ENCODE measurements around the gene OVCA2. TPM values are rescaled to one million over a fixed set of nuclear protein-coding genes. Genes with fewer than 3 reads are reported as not detected.

Gene OVCA2
- total and polyA plus RNA-seq, 12 donors = 15.3 to 47.5 (median 17.7) TPM

- no peak overlapping the region for H3K4me3 ChIP-seq
- no peaks in the 10 kb centered on the region for H3K9me3 ChIP-seq
- peaks cover 0 to 49% (median 6%) of the 10 kb centered on the region in 9 donors for H3K36me3 ChIP-seq
- H3K4me1 ChIP-seq = peaks cover 47 to 71% (median 65%) of the 10 kb centered on the region in 9 donors
- no peaks in the 10 kb centered on the region for H3K27me3 ChIP-seq
- no peak for DNase-seq
- intact Hi-C loops (cut with DNase I) = loop anchor here in 2 of 10 donors (10.0 kb wide), 1 partner anchor 91 kb away; no protein-coding TSS in a partner anchor
- H3K27ac ChIP-seq = peak overlapping the region; percentile 48 to 97 (median 91)
- 28 to 33% methylated on average over 7 of the region's 7 CpGs for WGBS, 2 donors
- ATAC-seq = peak; percentile 14 to 68 (median 23)
- peak in 2 of 9 donors; percentile 8 to 17 for TF ChIP-seq CTCF (IDR thresholded peaks at IDR 0.05)
These were observed 41.8 kb downstream of the OVCA2 start for GRCh38 chr17:2083613-2084035.

GRCh38 chr17:2084036-2084765, 42.4 kb downstream of the OVCA2 start:
- Histone ChIP-seq H3K9me3 (no peaks in the 10 kb centered on the region), H3K36me3 (peaks cover 0 to 43% (median 6%) of the 10 kb centered on the region in 9 donors), H3K4me1 (peaks cover 49 to 77% (median 71%) of the 10 kb centered on the region in 9 donors), H3K4me3 (no peak overlapping the region), H3K27me3 (no peaks in the 10 kb centered on the region), H3K27ac (peak overlapping the region; percentile 48 to 97 (median 91))
- peak; percentile 53 to 79 (median 70) for ATAC-seq
- 46 to 54% methylated on average over 8 of the region's 8 CpGs for WGBS, 2 donors
- TF ChIP-seq CTCF (IDR thresholded peaks at IDR 0.05) = no peak
- peak; percentile 65 to 75 for DNase-seq
- intact Hi-C loops (cut with DNase I) = loop anchor here in 2 of 10 donors (10.0 kb wide), 1 partner anchor 91 kb away; no protein-coding TSS in a partner anchor

- peak overlapping the region; percentile 48 to 97 (median 91) for H3K27ac ChIP-seq
- H3K4me3 ChIP-seq = no peak overlapping the region
- peaks cover 49 to 85% (median 79%) of the 10 kb centered on the region in 9 donors for H3K4me1 ChIP-seq
- ATAC-seq (peak; percentile 26 to 52 (median 40)), DNase-seq (peak; percentile 69 to 74)
- no peak for TF ChIP-seq CTCF (IDR thresholded peaks at IDR 0.05)
- intact Hi-C loops (cut with DNase I) = loop anchor here in 3 of 10 donors (5.0 to 10.0 kb wide), 2 partner anchors 90 to 92 kb away; no protein-coding TSS in a partner anchor
- no peaks in the 10 kb centered on the region for H3K27me3 ChIP-seq
- peaks cover 0 to 35% (median 6%) of the 10 kb centered on the region in 9 donors for H3K36me3 ChIP-seq
- WGBS, 2 donors = 42 to 58% methylated on average over 13 of the region's 13 CpGs
- H3K9me3 ChIP-seq = no peaks in the 10 kb centered on the region
These were observed 43.2 kb downstream of the OVCA2 start for GRCh38 chr17:2084766-2085647.

DNA sequence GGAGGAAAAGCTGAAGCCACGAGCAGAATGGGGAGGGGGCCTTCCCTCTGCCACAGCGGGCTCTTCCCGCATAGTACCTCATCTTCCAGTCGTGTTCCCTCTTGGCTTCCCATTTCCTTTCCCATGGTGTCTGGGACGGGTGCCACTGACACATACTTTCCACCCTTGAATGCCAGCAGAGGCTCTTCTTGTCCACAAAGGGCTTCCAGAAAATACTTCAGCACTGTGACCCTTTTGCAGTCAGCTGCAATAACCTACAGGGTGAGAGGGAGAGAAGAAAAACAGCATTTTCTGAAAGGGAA, 43.8 kb downstream of the OVCA2 start:
- no peak overlapping the region for H3K4me3 ChIP-seq
- WGBS, 2 donors = 6 to 18% methylated on average over 5 of the region's 5 CpGs
- ATAC-seq = peak; percentile 4 to 59 (median 36)
- no peaks in the 10 kb centered on the region for H3K9me3 ChIP-seq
- TF ChIP-seq CTCF (IDR thresholded peaks at IDR 0.05) = no peak
- H3K36me3 ChIP-seq = peaks cover 0 to 29% (median 2%) of the 10 kb centered on the region in 9 donors
- peaks cover 50 to 91% (median 85%) of the 10 kb centered on the region in 9 donors for H3K4me1 ChIP-seq
- peak overlapping the region; percentile 48 to 97 (median 91) for H3K27ac ChIP-seq
- H3K27me3 ChIP-seq = no peaks in the 10 kb centered on the region
- peak; percentile 68 to 73 for DNase-seq
- intact Hi-C loops (cut with DNase I) = loop anchor here in 3 of 10 donors (5.0 to 10.0 kb wide), 2 partner anchors 89 to 92 kb away; no protein-coding TSS in a partner anchor
